ENCODE data around the gene CSNK1A1. TPM values are rescaled to one million over a fixed set of nuclear protein-coding genes. Genes with fewer than 3 reads are reported as not detected.
"Not testable (repeated sequence)": the region's sequence is repeated elsewhere in the genome, so short reads cannot be mapped to it uniquely, and the experiment has no call there.

CSNK1A1 gene
- total RNA-seq, 1 donor from 2014 or later = 224 TPM

GRCh38 chr5:149540089-149540488, 11.2 kb downstream of the CSNK1A1 start:
- no peak for DNase-seq (ENCODE audit: extremely low spot score, unreplicated experiment)
- Mint-ChIP-seq H3K9me3 (no peaks in the 10 kb centered on the region), H3K27me3 (no peaks in the 10 kb centered on the region), H3K27ac (peak overlapping the region; percentile 37), H3K36me3 (peaks cover 41% of the 10 kb centered on the region), H3K4me3 (no peak overlapping the region), H3K4me1 (ENCODE audit: unreplicated experiment) (peaks cover 21% of the 10 kb centered on the region)
- TF ChIP-seq, protein P1, sequence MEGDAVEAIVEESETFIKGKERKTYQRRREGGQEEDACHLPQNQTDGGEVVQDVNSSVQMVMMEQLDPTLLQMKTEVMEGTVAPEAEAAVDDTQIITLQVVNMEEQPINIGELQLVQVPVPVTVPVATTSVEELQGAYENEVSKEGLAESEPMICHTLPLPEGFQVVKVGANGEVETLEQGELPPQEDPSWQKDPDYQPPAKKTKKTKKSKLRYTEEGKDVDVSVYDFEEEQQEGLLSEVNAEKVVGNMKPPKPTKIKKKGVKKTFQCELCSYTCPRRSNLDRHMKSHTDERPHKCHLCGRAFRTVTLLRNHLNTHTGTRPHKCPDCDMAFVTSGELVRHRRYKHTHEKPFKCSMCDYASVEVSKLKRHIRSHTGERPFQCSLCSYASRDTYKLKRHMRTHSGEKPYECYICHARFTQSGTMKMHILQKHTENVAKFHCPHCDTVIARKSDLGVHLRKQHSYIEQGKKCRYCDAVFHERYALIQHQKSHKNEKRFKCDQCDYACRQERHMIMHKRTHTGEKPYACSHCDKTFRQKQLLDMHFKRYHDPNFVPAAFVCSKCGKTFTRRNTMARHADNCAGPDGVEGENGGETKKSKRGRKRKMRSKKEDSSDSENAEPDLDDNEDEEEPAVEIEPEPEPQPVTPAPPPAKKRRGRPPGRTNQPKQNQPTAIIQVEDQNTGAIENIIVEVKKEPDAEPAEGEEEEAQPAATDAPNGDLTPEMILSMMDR (conservative IDR thresholded peaks at IDR 0.05) = no peak

DNA sequence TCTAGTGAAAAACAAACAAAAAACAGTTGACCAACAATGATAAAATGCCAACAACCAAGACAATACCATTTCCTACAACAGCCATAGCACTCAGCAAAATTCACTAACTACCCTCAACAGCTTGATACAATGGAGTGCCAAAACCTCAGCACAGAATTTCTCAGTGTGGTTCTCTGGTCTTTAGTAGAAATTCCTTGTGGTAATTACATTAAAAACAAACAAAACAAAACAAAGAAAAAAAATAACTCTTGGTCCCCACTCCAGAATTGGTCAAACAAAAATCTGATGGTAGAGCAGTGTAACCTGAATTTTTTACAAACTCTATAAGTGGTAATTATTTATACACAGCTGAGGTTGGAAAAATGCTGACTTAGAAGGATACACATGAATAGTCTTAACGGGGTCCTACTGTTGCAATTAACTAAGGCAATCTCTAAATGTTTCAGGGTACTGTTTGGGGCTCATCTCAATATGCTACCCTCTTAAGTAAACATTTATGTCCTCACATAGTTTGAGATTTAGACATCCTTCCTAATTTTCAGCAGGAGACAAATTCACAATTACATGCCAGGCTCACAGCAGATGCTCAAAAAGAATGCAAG, 13.8 kb downstream of the CSNK1A1 start:
- DNase-seq (ENCODE audit: extremely low spot score, unreplicated experiment) = no peak
- Mint-ChIP-seq H3K4me3 (no peak overlapping the region), H3K27ac (no peak overlapping the region), H3K9me3 (no peaks in the 10 kb centered on the region), H3K4me1 (ENCODE audit: unreplicated experiment) (peaks cover 19% of the 10 kb centered on the region), H3K36me3 (peaks cover 43% of the 10 kb centered on the region), H3K27me3 (no peaks in the 10 kb centered on the region)
- TF ChIP-seq, protein P1 (conservative IDR thresholded peaks at IDR 0.05) = no peak

- H3K9me3 Mint-ChIP-seq; H3K4me3 Mint-ChIP-seq; H3K27me3 Mint-ChIP-seq; DNase-seq (ENCODE audit: extremely low spot score, unreplicated experiment); H3K27ac Mint-ChIP-seq: not testable (repeated sequence)
- Mint-ChIP-seq H3K36me3 (peaks cover 36% of the 10 kb centered on the region), H3K4me1 (ENCODE audit: unreplicated experiment) (peaks cover 22% of the 10 kb centered on the region)
Measured at GRCh38 chr5:149535787-149536186, 15.5 kb downstream of the CSNK1A1 start.

DNA sequence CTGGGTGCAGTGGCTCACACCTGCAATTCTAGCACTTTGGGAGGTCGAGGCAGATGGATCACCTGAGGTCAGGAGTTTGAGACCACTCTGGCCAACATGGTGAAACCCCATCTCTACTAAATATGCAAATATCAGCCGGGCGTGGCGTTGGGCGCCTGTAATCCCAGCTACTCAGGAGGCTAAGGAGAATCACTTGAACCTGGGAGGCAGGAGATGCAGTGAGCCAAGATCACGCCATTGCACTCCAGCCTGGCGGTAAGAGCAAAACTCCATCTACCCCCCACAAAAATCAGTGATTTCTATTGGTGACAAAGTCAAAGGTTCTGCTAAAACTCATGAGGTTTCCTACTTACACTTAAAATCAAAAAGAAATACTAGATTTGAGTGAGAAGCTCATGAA, 18.8 kb downstream of the CSNK1A1 start:
- Mint-ChIP-seq H3K9me3 (no peaks in the 10 kb centered on the region), H3K4me1 (ENCODE audit: unreplicated experiment) (peaks cover 26% of the 10 kb centered on the region), H3K4me3 (no peak overlapping the region), H3K36me3 (peaks cover 26% of the 10 kb centered on the region), H3K27ac (no peak overlapping the region), H3K27me3 (no peaks in the 10 kb centered on the region)
- TF ChIP-seq, protein P1 (conservative IDR thresholded peaks at IDR 0.05) = no peak
- no peak for DNase-seq (ENCODE audit: extremely low spot score, unreplicated experiment)

DNA sequence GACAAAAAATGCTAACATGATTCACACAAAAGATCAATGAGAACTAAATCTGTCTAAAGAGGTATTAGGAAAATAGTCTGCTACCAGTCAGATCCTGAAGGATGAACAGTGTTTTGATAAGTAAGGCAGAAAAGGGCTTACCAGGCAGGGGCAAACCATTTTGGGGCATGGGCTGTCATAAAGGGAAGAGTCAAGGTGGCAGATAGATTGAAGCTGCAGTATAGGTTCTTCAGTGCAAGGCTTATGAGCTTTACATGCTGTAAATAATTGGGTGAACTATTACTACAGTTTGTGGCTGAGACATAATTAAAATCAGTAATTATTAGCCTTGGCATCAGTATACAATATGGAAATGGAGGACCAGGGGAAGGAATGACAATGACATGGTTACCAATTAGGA, 21.8 kb downstream of the CSNK1A1 start:
- TF ChIP-seq, protein P1 (conservative IDR thresholded peaks at IDR 0.05) = no peak
- Mint-ChIP-seq H3K4me3 (no peak overlapping the region), H3K27me3 (no peaks in the 10 kb centered on the region), H3K27ac (no peak overlapping the region), H3K4me1 (ENCODE audit: unreplicated experiment) (peaks cover 34% of the 10 kb centered on the region), H3K36me3 (peaks cover 22% of the 10 kb centered on the region), H3K9me3 (no peaks in the 10 kb centered on the region)
- DNase-seq (ENCODE audit: extremely low spot score, unreplicated experiment) = no peak

DNA sequence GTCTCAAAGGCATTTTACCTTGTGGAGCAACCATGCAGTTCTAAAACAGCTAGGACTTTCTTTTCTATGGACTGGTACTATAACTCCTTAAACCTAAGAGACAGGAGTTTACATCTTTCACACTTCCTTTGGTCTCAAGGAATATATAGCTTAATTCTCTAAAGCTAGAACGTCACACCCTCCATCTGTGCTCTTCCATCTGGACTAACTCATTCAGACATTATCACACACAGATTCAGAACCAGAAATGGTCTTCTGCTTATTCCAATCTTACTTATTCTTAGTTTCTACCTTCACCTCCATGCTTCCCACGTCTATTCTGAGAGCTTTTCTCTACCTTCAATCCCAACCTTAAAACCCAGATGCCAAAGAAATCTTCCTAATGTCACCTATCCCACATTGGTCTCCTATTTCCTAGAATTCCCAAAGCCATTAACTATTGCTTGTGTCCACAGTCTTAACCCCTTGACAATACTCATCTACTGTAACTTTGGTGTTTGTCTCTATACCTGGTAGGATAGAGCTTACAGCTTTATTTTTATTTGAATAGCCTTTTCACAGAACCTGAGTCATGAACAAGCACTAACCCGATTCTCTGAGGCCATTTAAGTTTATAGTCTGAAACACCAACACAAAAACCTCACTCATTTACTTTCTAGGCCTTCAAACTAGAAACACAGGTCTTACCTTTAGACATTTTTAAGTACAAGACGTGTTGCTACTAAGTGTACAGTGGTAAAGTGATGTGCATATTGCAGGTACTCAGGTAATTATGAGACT, 22.8 kb downstream of the CSNK1A1 start:
- Mint-ChIP-seq H3K36me3 (peaks cover 27% of the 10 kb centered on the region), H3K27ac (no peak overlapping the region), H3K27me3 (no peaks in the 10 kb centered on the region), H3K9me3 (no peaks in the 10 kb centered on the region), H3K4me3 (peak overlapping the region; percentile 3), H3K4me1 (ENCODE audit: unreplicated experiment) (peaks cover 34% of the 10 kb centered on the region)
- TF ChIP-seq, protein P1 (conservative IDR thresholded peaks at IDR 0.05) = no peak
- no peak for DNase-seq (ENCODE audit: extremely low spot score, unreplicated experiment)
